Transverse colon (tissue), 4 donors: ENCODE results near the gene GPER1. TPM values are rescaled to one million over a fixed set of nuclear protein-coding genes. Genes with fewer than 3 reads are reported as not detected.

Experiments
- DNase-seq: peaks from one replicate; pipeline ENCODE4 v3.0.0-alpha.2; 2019
- H3K27ac ChIP-seq, 4 donors: fragments of 200-600 bp; sonication (generic); 2 replicates each; pipeline ENCODE4 v1.5.1; 2016 to 2018; ENCODE audit warnings: inconsistent platforms in 4 of 4
- H3K27me3 ChIP-seq: fragments of 200-600 bp; sonication (generic); 2 replicates; pipeline ENCODE4 v1.5.1; 2017; ENCODE audit warnings: inconsistent platforms
- H3K36me3 ChIP-seq, 4 donors: fragments of 200-600 bp; sonication (generic); 2 replicates each; pipeline ENCODE4 v1.5.1; 2017 to 2019; ENCODE audit warnings: inconsistent platforms in 4 of 4
- H3K4me1 ChIP-seq, 4 donors: fragments of 200-600 bp; sonication (generic); 2 replicates each; pipeline ENCODE4 v1.5.1; 2017 to 2020; ENCODE audit warnings: inconsistent platforms in 4 of 4
- H3K4me3 ChIP-seq, 4 donors: fragments of 200-600 bp; sonication (generic); 1 replicate in 1 of 4; 2 replicates in 3 of 4; pipeline versions ENCODE4 v1.5.1 to v1.6.1; 2017 to 2019; ENCODE audit warnings: inconsistent platforms in 4 of 4
- H3K9me3 ChIP-seq, 2 donors: fragments of 200-600 bp; sonication (generic); 2 replicates each; pipeline ENCODE4 v1.5.1; 2017 to 2019; ENCODE audit warnings: inconsistent platforms in 2 of 2
- EP300 ChIP-seq: sonication (generic); formaldehyde crosslinking; IDR thresholded peaks from one replicate; pipeline ENCODE4 v1.6.1; 2017; ENCODE audit warnings: antibody characterized with exemption, low read depth
- POLR2A ChIP-seq: fragments of 450-650 bp; IDR thresholded peaks from one replicate; pipeline ENCODE4 v1.6.1; 2016; ENCODE audit warnings: antibody characterized with exemption, mild to moderate bottlenecking, moderate library complexity
- POLR2AphosphoS5 ChIP-seq, 3 donors: sonication (generic); formaldehyde crosslinking; IDR thresholded peaks; one replicate each; pipeline ENCODE4 v1.6.1; 2016; ENCODE audit warnings: antibody characterized with exemption in 3 of 3
- WGBS, 2 donors: methylation state at CpG; one replicate each; pipeline ENCODE4 v1.1.5; 2018; ENCODE audit warnings: low coverage in 1 of 2; 5-methylcytosine and 5-hydroxymethylcytosine counted together
- in situ Hi-C, 4 donors: fragments of 200-750 bp; cut with MboI; loops; one replicate each; pipeline versions ENCODE4 v1.15.0 to v1.15.1; 2017; ENCODE audit warnings: low sequenced_read_pairs in 3 of 4, low pct_ligation_motif_present in 1 of 4, low pct_unique_long_range_greater_than_20kb in 1 of 4
- intact Hi-C: fragments of 100-400 bp; cut with DNase I; formaldehyde crosslinking; loops from one replicate; pipeline ENCODE4 v1.15.1; 2023; ENCODE audit warnings: low total_unique reads
- total RNA-seq, 4 donors: library from RNA; depleted of rRNA; stranded (reverse); fragments of >200 nt; gene quantifications; one replicate each; pipeline ENCODE4 v1.1.0, GENCODE V29; 2016
- TF ChIP-seq, protein P1 (sequence below), 5 experiments: fragments of 200-600 bp in 3 of 5; fragments of 450-650 bp in 2 of 5; sonication (generic) in 3 of 5; IDR thresholded peaks; 1 replicate in 2 of 5; 2 replicates in 3 of 5; pipeline ENCODE4 v1.5.1; 2016 to 2017; ENCODE audit warnings: antibody characterized with exemption in 5 of 5, inconsistent platforms in 3 of 5, mild to moderate bottlenecking in 2 of 5, moderate library complexity in 1 of 5

The GPER1 gene
- total RNA-seq, 4 donors from 2014 or later = 2.2 to 33.7 (median 11.7) TPM

DNA sequence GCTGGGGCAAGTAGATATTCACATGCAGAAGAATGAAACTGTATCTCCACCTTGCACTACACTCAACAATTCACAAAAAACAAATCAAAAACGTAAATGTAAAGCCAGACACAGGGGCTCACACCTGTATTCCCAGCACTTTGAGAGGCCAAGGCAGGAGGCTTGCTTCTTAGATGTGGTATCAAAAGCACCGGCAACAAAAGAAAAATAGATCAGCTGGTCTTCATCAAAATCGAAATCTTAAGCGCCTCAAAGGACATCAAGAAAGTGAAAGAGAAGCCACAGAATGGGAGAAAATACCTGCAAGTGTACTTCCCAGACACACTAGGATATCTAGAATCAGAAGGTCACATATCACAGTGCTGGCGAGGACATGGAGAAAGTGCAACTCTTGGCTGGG is 31.3 kb downstream of the GPER1 start:
- WGBS, 2 donors = 87 to 100% methylated on average over 2 to 5 of the region's 5 CpGs
- intact Hi-C loops = no loop called here

DNA sequence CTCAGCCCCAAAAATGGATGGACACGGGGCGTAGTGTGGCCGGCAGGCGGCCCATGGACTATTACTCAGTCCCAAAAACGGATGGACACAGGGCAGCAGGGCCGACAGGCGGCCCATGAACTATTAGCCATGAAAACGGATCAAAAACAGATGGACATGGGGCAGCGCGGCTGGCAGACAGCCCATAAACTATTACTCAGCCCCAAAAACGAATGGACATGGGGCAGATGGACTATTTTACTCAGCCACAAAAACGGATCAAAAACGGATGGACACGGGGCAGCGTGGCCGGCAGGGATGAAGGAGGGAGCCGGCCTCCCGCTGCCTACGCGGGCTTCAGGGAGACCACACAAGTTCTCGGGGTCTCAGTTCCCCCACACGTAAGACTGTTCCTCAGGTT is 32.9 kb downstream of the GPER1 start:
- DNase-seq = no peak
- Histone ChIP-seq H3K9me3 (no peaks in the 10 kb centered on the region), H3K27ac (no peak overlapping the region), H3K4me1 (peaks cover 4 to 9% (median 7%) of the 10 kb centered on the region in 4 donors), H3K4me3 (no peak overlapping the region), H3K36me3 (no peaks in the 10 kb centered on the region), H3K27me3 (no peaks in the 10 kb centered on the region)
- TF ChIP-seq POLR2AphosphoS5 (IDR thresholded peaks at IDR 0.05) = no peak
- TF ChIP-seq EP300 = no peak
- TF ChIP-seq, protein P1, sequence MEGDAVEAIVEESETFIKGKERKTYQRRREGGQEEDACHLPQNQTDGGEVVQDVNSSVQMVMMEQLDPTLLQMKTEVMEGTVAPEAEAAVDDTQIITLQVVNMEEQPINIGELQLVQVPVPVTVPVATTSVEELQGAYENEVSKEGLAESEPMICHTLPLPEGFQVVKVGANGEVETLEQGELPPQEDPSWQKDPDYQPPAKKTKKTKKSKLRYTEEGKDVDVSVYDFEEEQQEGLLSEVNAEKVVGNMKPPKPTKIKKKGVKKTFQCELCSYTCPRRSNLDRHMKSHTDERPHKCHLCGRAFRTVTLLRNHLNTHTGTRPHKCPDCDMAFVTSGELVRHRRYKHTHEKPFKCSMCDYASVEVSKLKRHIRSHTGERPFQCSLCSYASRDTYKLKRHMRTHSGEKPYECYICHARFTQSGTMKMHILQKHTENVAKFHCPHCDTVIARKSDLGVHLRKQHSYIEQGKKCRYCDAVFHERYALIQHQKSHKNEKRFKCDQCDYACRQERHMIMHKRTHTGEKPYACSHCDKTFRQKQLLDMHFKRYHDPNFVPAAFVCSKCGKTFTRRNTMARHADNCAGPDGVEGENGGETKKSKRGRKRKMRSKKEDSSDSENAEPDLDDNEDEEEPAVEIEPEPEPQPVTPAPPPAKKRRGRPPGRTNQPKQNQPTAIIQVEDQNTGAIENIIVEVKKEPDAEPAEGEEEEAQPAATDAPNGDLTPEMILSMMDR (IDR thresholded peaks at IDR 0.05) = no peak
- TF ChIP-seq POLR2A = no peak
- in situ Hi-C loops (no loop called here), intact Hi-C loops (loop anchor here (5.0 kb wide), 1 partner anchor 33 kb away; the partner anchor contains the start of gene GPER1)
- WGBS, 2 donors = 95% methylated on average over 22 of the region's 22 CpGs; no CpG with 5 or more reads in 1 of the 2 donors

More for the DNA sequence above, 31.3 kb downstream of the GPER1 start:
- in situ Hi-C loops = no loop called here
- Histone ChIP-seq H3K4me3 (no peak overlapping the region), H3K27ac (no peak overlapping the region), H3K9me3 (no peaks in the 10 kb centered on the region), H3K27me3 (no peaks in the 10 kb centered on the region), H3K4me1 (peaks cover 4 to 8% (median 5%) of the 10 kb centered on the region in 4 donors), H3K36me3 (no peaks in the 10 kb centered on the region)
- TF ChIP-seq EP300 (no peak), POLR2AphosphoS5 (IDR thresholded peaks at IDR 0.05) (no peak), POLR2A (no peak)
- TF ChIP-seq, protein P1 (IDR thresholded peaks at IDR 0.05) = no peak
- no peak for DNase-seq

GRCh38 chr7:1121476-1121875 is 33.6 kb downstream of the GPER1 start:
- no peak for TF ChIP-seq POLR2AphosphoS5 (IDR thresholded peaks at IDR 0.05)
- no peak for TF ChIP-seq EP300
- TF ChIP-seq, protein P1 (IDR thresholded peaks at IDR 0.05) = no peak
- TF ChIP-seq POLR2A = no peak
- in situ Hi-C loops = no loop called here
- intact Hi-C loops = loop anchor here (5.0 kb wide), 1 partner anchor 34 kb away; the partner anchor contains the start of gene GPER1
- Histone ChIP-seq H3K9me3 (no peaks in the 10 kb centered on the region), H3K27ac (no peak overlapping the region), H3K27me3 (no peaks in the 10 kb centered on the region), H3K36me3 (no peaks in the 10 kb centered on the region), H3K4me1 (peaks cover 4 to 9% (median 7%) of the 10 kb centered on the region in 4 donors), H3K4me3 (no peak overlapping the region)
- no peak for DNase-seq
- WGBS, 2 donors = 99 to 100% methylated on average over 2 to 13 of the region's 14 CpGs

DNA sequence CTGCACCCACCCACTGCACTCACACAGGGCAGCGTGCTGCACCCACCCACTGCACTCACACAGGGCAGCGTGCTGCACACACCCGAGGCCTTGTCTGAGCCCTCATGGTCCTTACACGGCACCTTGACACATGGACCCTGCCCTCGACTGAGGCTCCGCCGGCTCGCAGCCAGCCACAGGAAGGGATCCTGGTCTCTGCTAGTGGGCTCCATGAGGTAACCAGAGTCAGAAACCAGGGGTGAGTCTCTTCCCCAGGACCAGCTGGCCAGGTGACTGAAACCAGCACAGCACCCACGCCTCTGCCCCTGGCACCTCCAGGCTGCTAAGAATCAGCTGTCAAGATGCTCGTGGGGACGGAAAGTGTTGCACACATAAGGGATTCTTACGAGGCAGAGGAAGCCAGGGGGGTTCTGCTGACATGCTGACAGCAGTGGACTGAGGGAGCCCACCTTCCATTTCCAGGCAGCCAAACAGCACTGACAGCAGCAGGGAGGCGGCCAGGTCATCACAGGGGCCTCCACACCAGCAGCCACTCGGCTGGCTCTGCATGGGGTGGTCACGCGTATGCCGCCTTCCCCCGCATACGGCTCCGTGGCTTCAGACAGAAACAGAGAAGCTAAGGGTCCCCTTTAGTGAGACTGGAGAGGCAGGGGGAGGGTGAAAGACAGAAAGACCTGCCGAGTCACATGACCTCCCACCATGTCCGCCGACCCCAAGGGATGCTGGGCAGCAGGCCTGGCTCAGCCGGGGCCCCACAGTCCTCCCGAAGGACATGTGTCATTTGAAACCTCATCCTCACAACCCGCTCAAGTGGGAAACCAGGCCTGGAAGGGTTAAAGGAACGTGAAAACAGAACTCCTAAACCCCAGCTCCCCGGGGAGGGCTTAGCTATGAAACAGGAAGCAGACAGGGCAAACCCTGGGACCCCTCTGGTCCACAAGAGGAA is 34.2 kb downstream of the GPER1 start:
- peaks cover 4 to 9% (median 7%) of the 10 kb centered on the region in 4 donors for H3K4me1 ChIP-seq
- 86% methylated on average over 23 of the region's 28 CpGs; no CpG with 5 or more reads in 1 of the 2 donors for WGBS, 2 donors
- in situ Hi-C loops (no loop called here), intact Hi-C loops (loop anchor here (5.0 kb wide), 1 partner anchor 35 kb away; the partner anchor contains the start of gene GPER1)
- H3K4me3 ChIP-seq = no peak overlapping the region
- TF ChIP-seq, protein P1 (IDR thresholded peaks at IDR 0.05) = no peak
- no peak overlapping the region for H3K27ac ChIP-seq
- H3K27me3 ChIP-seq = no peaks in the 10 kb centered on the region
- no peak for DNase-seq
- no peaks in the 10 kb centered on the region for H3K36me3 ChIP-seq
- H3K9me3 ChIP-seq = no peaks in the 10 kb centered on the region
